ENCODE results near the gene GFI1B. TPM values are rescaled to one million over a fixed set of nuclear protein-coding genes. Genes with fewer than 3 reads are reported as not detected.

GFI1B gene
- total and polyA plus RNA-seq, 2 experiments from 2014 or later = 0.10 TPM; not detected in 1

GRCh38 chr9:133005957-133006356 lies 27.5 kb downstream of the GFI1B start:
- Histone ChIP-seq H3K36me3 (replicated peaks; ENCODE audit: insufficient read depth, low read depth) (no peaks in the 10 kb centered on the region), H3K27me3 (no peaks in the 10 kb centered on the region), H3K4me3 (no peak overlapping the region), H4K20me1 (ENCODE audit: insufficient read depth, poor library complexity, severe bottlenecking) (no peaks in the 10 kb centered on the region), H3K79me2 (no peaks in the 10 kb centered on the region), H3K9me2 (replicated peaks; ENCODE audit: insufficient read depth) (no peaks in the 10 kb centered on the region), H3K4me1 (ENCODE audit: insufficient read depth) (peaks cover 8% of the 10 kb centered on the region), H3K9me3 (ENCODE audit: low read depth) (no peaks in the 10 kb centered on the region), H3K27ac (no peak overlapping the region), H3K4me2 (no peak overlapping the region), H2AFZ (no peak overlapping the region)
- no peak for DNase-seq (ENCODE audit: low spot score)
- TF ChIP-seq EZH2phosphoT487 (IDR thresholded peaks at IDR 0.05; ENCODE audit: low read depth, severe bottlenecking, unreplicated experiment) (no peak), EZH2 (IDR thresholded peaks at IDR 0.05; ENCODE audit: borderline replicate concordance) (no peak), CTCF (IDR thresholded peaks at IDR 0.05; ENCODE audit: poor library complexity) (no peak)
- 75% methylated on average over 3 of the region's 3 CpGs for WGBS (ENCODE audit: low lambda C conversion rate, missing lambda C conversion rate)

- Histone ChIP-seq H3K4me2 (no peak overlapping the region), H3K27ac (no peak overlapping the region), H3K9me2 (replicated peaks; ENCODE audit: insufficient read depth) (no peaks in the 10 kb centered on the region), H3K36me3 (replicated peaks; ENCODE audit: insufficient read depth, low read depth) (no peaks in the 10 kb centered on the region), H3K4me3 (no peak overlapping the region), H3K79me2 (no peaks in the 10 kb centered on the region), H3K4me1 (ENCODE audit: insufficient read depth) (peaks cover 8% of the 10 kb centered on the region), H2AFZ (no peak overlapping the region), H4K20me1 (ENCODE audit: insufficient read depth, poor library complexity, severe bottlenecking) (no peaks in the 10 kb centered on the region), H3K9me3 (ENCODE audit: low read depth) (no peaks in the 10 kb centered on the region), H3K27me3 (no peaks in the 10 kb centered on the region)
- 97% methylated on average over 3 of the region's 5 CpGs for WGBS (ENCODE audit: low lambda C conversion rate, missing lambda C conversion rate)
- DNase-seq (ENCODE audit: low spot score) = no peak
- TF ChIP-seq CTCF (IDR thresholded peaks at IDR 0.05; ENCODE audit: poor library complexity) (no peak), EZH2phosphoT487 (IDR thresholded peaks at IDR 0.05; ENCODE audit: low read depth, severe bottlenecking, unreplicated experiment) (no peak), EZH2 (IDR thresholded peaks at IDR 0.05; ENCODE audit: borderline replicate concordance) (no peak)
Observed at GRCh38 chr9:133006731-133007352, 28.3 kb downstream of the GFI1B start.

- 85% methylated on average over 5 of the region's 7 CpGs for WGBS (ENCODE audit: low lambda C conversion rate, missing lambda C conversion rate)
- Histone ChIP-seq H3K79me2 (no peaks in the 10 kb centered on the region), H3K9me3 (ENCODE audit: low read depth) (no peaks in the 10 kb centered on the region), H2AFZ (no peak overlapping the region), H3K4me1 (ENCODE audit: insufficient read depth) (peaks cover 8% of the 10 kb centered on the region), H3K27ac (no peak overlapping the region), H3K36me3 (replicated peaks; ENCODE audit: insufficient read depth, low read depth) (no peaks in the 10 kb centered on the region), H3K27me3 (no peaks in the 10 kb centered on the region), H4K20me1 (ENCODE audit: insufficient read depth, poor library complexity, severe bottlenecking) (no peaks in the 10 kb centered on the region), H3K4me3 (no peak overlapping the region), H3K4me2 (no peak overlapping the region), H3K9me2 (replicated peaks; ENCODE audit: insufficient read depth) (no peaks in the 10 kb centered on the region)
- TF ChIP-seq CTCF (IDR thresholded peaks at IDR 0.05; ENCODE audit: poor library complexity) (no peak), EZH2 (IDR thresholded peaks at IDR 0.05; ENCODE audit: borderline replicate concordance) (no peak), EZH2phosphoT487 (IDR thresholded peaks at IDR 0.05; ENCODE audit: low read depth, severe bottlenecking, unreplicated experiment) (no peak)
- peak; percentile 2 for DNase-seq (ENCODE audit: low spot score)
Observed at GRCh38 chr9:133008406-133008805, 29.9 kb downstream of the GFI1B start.

Data from hepatocyte (in vitro differentiated cells).